HEK293 (cell line): Measurements from ENCODE around the gene NAPA.

Source experiments
- GLIS2 ChIP-seq: fragments of 450-650 bp; formaldehyde crosslinking; IDR thresholded peaks from 2 replicates; pipeline ENCODE4 v1.5.1; 2016; ENCODE audit warnings: missing biosample characterization, missing genetic modification characterization
- KLF10 ChIP-seq: fragments of 450-650 bp; IDR thresholded peaks from 2 replicates; pipeline ENCODE4 v1.5.1; 2018; ENCODE audit warnings: missing biosample characterization, mild to moderate bottlenecking, missing genetic modification characterization
- SCRT2 ChIP-seq: fragments of 450-650 bp; formaldehyde crosslinking; IDR thresholded peaks from 2 replicates; pipeline ENCODE4 v1.5.1; 2016; ENCODE audit warnings: missing biosample characterization, missing genetic modification characterization
- SP2 ChIP-seq: fragments of 450-650 bp; formaldehyde crosslinking; IDR thresholded peaks from 2 replicates; pipeline ENCODE4 v1.5.1; 2016; ENCODE audit warnings: missing biosample characterization, missing genetic modification characterization
- WT1 ChIP-seq: fragments of 450-650 bp; formaldehyde crosslinking; IDR thresholded peaks from 2 replicates; pipeline ENCODE4 v1.5.1; 2016; ENCODE audit warnings: missing biosample characterization, missing genetic modification characterization
- ZBTB21 ChIP-seq: fragments of 450-650 bp; formaldehyde crosslinking; IDR thresholded peaks from 2 replicates; pipeline ENCODE4 v1.5.1; 2017; ENCODE audit warnings: missing biosample characterization, missing genetic modification characterization
- ZNF175 ChIP-seq: fragments of 450-650 bp; formaldehyde crosslinking; IDR thresholded peaks from 2 replicates; pipeline ENCODE4 v1.5.1; 2016; ENCODE audit warnings: missing biosample characterization, missing genetic modification characterization
- ZNF19 ChIP-seq: fragments of 450-650 bp; formaldehyde crosslinking; IDR thresholded peaks from 2 replicates; pipeline ENCODE4; 2016; ENCODE audit warnings: missing biosample characterization, missing genetic modification characterization, low read depth
- ZNF214 ChIP-seq: fragments of 450-650 bp; formaldehyde crosslinking; IDR thresholded peaks from 2 replicates; pipeline ENCODE4 v1.5.1; 2017; ENCODE audit warnings: missing biosample characterization, mild to moderate bottlenecking, missing genetic modification characterization, borderline replicate concordance
- ZNF433 ChIP-seq: fragments of 450-650 bp; formaldehyde crosslinking; IDR thresholded peaks from 2 replicates; pipeline ENCODE4 v1.5.1; 2016; ENCODE audit warnings: missing biosample characterization, missing genetic modification characterization, low read depth
- ZNF48 ChIP-seq: fragments of 450-650 bp; formaldehyde crosslinking; IDR thresholded peaks from 2 replicates; pipeline ENCODE4 v1.5.1; 2016; ENCODE audit warnings: missing biosample characterization, missing genetic modification characterization
- ZNF529 ChIP-seq: fragments of 450-650 bp; formaldehyde crosslinking; IDR thresholded peaks from 2 replicates; pipeline ENCODE4 v1.5.1; 2017; ENCODE audit warnings: missing genetic modification characterization, missing biosample characterization; ENCODE audit not compliant: insufficient replicate concordance
- ZNF548 ChIP-seq: fragments of 450-650 bp; formaldehyde crosslinking; IDR thresholded peaks from 2 replicates; pipeline ENCODE4 v1.5.1; 2016; ENCODE audit warnings: missing biosample characterization, missing genetic modification characterization
- ZNF561 ChIP-seq: fragments of 450-650 bp; IDR thresholded peaks from 2 replicates; pipeline ENCODE4 v1.5.1; 2018; ENCODE audit warnings: missing biosample characterization, missing genetic modification characterization, borderline replicate concordance
- ZNF600 ChIP-seq: fragments of 450-650 bp; formaldehyde crosslinking; IDR thresholded peaks from 2 replicates; pipeline ENCODE4 v1.5.1; 2016; ENCODE audit warnings: missing biosample characterization, missing genetic modification characterization
- ZNF660 ChIP-seq: fragments of 450-650 bp; IDR thresholded peaks from 2 replicates; pipeline ENCODE4 v1.5.1; 2018; ENCODE audit warnings: missing biosample characterization, mild to moderate bottlenecking, missing genetic modification characterization
- ZNF701 ChIP-seq: fragments of 450-650 bp; formaldehyde crosslinking; IDR thresholded peaks from 2 replicates; pipeline ENCODE4 v1.5.1; 2016; ENCODE audit warnings: missing biosample characterization, missing genetic modification characterization
- ZNF768 ChIP-seq: fragments of 450-650 bp; formaldehyde crosslinking; IDR thresholded peaks from 2 replicates; pipeline ENCODE4 v1.5.1; 2018; ENCODE audit warnings: missing biosample characterization, mild to moderate bottlenecking, missing genetic modification characterization
- TF ChIP-seq, protein P1 (sequence below): fragments of 450-650 bp; formaldehyde crosslinking; IDR thresholded peaks from 2 replicates; pipeline ENCODE4 v1.5.1; 2017; ENCODE audit warnings: missing biosample characterization, mild to moderate bottlenecking, missing genetic modification characterization, moderate library complexity
- TF ChIP-seq, protein P2 (sequence below): fragments of 450-650 bp; formaldehyde crosslinking; optimal IDR thresholded peaks from 2 replicates; pipeline ENCODE3; 2016; ENCODE audit warnings: missing biosample characterization, mild to moderate bottlenecking, missing genetic modification characterization
- TF ChIP-seq, protein P3 (sequence below): fragments of 450-650 bp; formaldehyde crosslinking; IDR thresholded peaks from 2 replicates; pipeline ENCODE4 v1.5.1; 2017; ENCODE audit warnings: missing biosample characterization, missing genetic modification characterization
- TF ChIP-seq, protein P4 (sequence below): fragments of 450-650 bp; formaldehyde crosslinking; IDR thresholded peaks from 2 replicates; pipeline ENCODE4 v1.5.1; 2016; ENCODE audit warnings: missing biosample characterization, missing genetic modification characterization
- TF ChIP-seq, protein P5 (sequence below): fragments of 450-650 bp; formaldehyde crosslinking; IDR thresholded peaks from 2 replicates; pipeline ENCODE4 v1.5.1; 2017; ENCODE audit warnings: missing biosample characterization, missing genetic modification characterization

Gene NAPA

DNA sequence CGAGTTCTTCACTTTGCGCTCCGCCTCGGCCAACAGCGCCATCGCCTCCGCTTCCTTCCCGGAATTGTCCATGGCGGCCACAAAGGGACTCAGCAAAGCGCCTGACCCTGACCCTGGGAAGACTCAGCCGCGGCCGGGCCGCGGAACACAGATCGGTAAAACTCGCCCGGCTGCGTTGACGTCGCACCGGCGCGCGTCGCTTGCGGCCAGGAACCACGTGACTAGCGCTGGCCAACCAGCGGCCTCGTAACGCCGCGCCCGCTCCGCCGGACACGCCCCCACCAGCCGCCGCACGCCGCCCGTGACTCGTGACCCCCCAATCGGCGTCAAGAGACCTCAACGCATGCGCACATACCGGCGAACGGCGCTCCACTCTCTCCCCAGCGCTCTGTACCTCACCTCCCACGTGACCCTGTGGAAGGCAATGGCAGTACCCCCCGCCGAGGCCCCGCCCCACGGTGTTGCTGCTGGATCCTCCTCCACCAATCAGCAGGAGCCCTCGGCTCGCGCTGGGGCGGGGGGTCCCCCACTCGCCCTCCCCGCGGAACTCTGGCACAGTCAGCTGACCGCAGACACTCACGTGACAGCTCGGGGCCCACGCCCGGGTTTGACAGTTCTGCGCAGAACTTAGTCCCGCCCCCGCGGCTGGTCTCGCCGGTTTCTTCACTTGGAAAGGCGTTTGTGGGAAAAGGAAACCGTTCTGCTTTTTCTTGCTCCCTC, at the start of gene NAPA (continued):
- TF ChIP-seq ZNF600 (tag by site-specific recombination): peak; percentile 66
- peak; percentile 42; the same call in 1 of the 2 replicates for TF ChIP-seq ZNF660 (tag by site-specific recombination)
- no peak for TF ChIP-seq ZNF529 (tag by site-specific recombination)
- no peak for TF ChIP-seq ZNF48
- no peak for TF ChIP-seq ZNF701 (tag by site-specific recombination)
- no peak for TF ChIP-seq ZNF548
- peak; percentile 90 for TF ChIP-seq KLF10 (tag by site-specific recombination)
- TF ChIP-seq, protein P1, sequence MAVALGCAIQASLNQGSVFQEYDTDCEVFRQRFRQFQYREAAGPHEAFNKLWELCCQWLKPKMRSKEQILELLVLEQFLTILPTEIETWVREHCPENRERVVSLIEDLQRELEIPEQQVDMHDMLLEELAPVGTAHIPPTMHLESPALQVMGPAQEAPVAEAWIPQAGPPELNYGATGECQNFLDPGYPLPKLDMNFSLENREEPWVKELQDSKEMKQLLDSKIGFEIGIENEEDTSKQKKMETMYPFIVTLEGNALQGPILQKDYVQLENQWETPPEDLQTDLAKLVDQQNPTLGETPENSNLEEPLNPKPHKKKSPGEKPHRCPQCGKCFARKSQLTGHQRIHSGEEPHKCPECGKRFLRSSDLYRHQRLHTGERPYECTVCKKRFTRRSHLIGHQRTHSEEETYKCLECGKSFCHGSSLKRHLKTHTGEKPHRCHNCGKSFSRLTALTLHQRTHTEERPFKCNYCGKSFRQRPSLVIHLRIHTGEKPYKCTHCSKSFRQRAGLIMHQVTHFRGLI (tag by site-specific recombination): no peak
- TF ChIP-seq WT1: 0 out of 2 replicates have a peak, but pooled peaks have one; percentile 12
- peak; percentile 78; the same call in 1 of the 2 replicates for TF ChIP-seq ZNF561
- peak; percentile 97 for TF ChIP-seq SP2 (tag by site-specific recombination)
- TF ChIP-seq, protein P2, sequence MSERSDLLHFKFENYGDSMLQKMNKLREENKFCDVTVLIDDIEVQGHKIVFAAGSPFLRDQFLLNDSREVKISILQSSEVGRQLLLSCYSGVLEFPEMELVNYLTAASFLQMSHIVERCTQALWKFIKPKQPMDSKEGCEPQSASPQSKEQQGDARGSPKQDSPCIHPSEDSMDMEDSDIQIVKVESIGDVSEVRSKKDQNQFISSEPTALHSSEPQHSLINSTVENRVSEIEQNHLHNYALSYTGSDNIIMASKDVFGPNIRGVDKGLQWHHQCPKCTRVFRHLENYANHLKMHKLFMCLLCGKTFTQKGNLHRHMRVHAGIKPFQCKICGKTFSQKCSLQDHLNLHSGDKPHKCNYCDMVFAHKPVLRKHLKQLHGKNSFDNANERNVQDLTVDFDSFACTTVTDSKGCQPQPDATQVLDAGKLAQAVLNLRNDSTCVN (tag by site-specific recombination): peak; percentile 85
- no peak for TF ChIP-seq ZNF175 (tag by site-specific recombination)
- TF ChIP-seq ZNF214 (tag by site-specific recombination): no peak
- TF ChIP-seq ZNF19 (tag by site-specific recombination): no peak
- TF ChIP-seq, protein P3, sequence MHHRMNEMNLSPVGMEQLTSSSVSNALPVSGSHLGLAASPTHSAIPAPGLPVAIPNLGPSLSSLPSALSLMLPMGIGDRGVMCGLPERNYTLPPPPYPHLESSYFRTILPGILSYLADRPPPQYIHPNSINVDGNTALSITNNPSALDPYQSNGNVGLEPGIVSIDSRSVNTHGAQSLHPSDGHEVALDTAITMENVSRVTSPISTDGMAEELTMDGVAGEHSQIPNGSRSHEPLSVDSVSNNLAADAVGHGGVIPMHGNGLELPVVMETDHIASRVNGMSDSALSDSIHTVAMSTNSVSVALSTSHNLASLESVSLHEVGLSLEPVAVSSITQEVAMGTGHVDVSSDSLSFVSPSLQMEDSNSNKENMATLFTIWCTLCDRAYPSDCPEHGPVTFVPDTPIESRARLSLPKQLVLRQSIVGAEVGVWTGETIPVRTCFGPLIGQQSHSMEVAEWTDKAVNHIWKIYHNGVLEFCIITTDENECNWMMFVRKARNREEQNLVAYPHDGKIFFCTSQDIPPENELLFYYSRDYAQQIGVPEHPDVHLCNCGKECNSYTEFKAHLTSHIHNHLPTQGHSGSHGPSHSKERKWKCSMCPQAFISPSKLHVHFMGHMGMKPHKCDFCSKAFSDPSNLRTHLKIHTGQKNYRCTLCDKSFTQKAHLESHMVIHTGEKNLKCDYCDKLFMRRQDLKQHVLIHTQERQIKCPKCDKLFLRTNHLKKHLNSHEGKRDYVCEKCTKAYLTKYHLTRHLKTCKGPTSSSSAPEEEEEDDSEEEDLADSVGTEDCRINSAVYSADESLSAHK (tag by site-specific recombination): peak; percentile 60; the same call in 1 of the 2 replicates
- TF ChIP-seq, protein P4, sequence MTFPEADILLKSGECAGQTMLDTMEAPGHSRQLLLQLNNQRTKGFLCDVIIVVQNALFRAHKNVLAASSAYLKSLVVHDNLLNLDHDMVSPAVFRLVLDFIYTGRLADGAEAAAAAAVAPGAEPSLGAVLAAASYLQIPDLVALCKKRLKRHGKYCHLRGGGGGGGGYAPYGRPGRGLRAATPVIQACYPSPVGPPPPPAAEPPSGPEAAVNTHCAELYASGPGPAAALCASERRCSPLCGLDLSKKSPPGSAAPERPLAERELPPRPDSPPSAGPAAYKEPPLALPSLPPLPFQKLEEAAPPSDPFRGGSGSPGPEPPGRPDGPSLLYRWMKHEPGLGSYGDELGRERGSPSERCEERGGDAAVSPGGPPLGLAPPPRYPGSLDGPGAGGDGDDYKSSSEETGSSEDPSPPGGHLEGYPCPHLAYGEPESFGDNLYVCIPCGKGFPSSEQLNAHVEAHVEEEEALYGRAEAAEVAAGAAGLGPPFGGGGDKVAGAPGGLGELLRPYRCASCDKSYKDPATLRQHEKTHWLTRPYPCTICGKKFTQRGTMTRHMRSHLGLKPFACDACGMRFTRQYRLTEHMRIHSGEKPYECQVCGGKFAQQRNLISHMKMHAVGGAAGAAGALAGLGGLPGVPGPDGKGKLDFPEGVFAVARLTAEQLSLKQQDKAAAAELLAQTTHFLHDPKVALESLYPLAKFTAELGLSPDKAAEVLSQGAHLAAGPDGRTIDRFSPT: peak; percentile 92
- TF ChIP-seq ZNF433 (tag by site-specific recombination): no peak
- TF ChIP-seq ZNF768: no peak
- TF ChIP-seq, protein P5, sequence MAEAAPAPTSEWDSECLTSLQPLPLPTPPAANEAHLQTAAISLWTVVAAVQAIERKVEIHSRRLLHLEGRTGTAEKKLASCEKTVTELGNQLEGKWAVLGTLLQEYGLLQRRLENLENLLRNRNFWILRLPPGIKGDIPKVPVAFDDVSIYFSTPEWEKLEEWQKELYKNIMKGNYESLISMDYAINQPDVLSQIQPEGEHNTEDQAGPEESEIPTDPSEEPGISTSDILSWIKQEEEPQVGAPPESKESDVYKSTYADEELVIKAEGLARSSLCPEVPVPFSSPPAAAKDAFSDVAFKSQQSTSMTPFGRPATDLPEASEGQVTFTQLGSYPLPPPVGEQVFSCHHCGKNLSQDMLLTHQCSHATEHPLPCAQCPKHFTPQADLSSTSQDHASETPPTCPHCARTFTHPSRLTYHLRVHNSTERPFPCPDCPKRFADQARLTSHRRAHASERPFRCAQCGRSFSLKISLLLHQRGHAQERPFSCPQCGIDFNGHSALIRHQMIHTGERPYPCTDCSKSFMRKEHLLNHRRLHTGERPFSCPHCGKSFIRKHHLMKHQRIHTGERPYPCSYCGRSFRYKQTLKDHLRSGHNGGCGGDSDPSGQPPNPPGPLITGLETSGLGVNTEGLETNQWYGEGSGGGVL (tag by site-specific recombination): peak; percentile 86
- TF ChIP-seq ZBTB21 (tag by site-specific recombination): no peak
- TF ChIP-seq SCRT2 (tag by site-specific recombination): peak; percentile 98
- TF ChIP-seq GLIS2 (tag by site-specific recombination): peak; percentile 100
